Spleen (tissue), 7 donors: Measurements from ENCODE around the gene AURKAIP1.

Experiments
- POLR2A ChIP-seq, 3 donors: fragments of 450-650 bp; IDR thresholded peaks; one replicate each; pipeline ENCODE4 v1.5.1; 2017; ENCODE audit warnings: antibody characterized with exemption in 3 of 3, mild to moderate bottlenecking in 1 of 3
- POLR2AphosphoS5 ChIP-seq, 3 donors: sonication (generic); formaldehyde crosslinking; IDR thresholded peaks; one replicate each; pipeline ENCODE4 v1.5.1; 2017; ENCODE audit warnings: antibody characterized with exemption in 3 of 3
- TF ChIP-seq, protein P1 (sequence below), 11 experiments: fragments of 200-600 bp in 7 of 11; fragments of 450-650 bp in 4 of 11; sonication (generic) in 4 of 11; IDR thresholded peaks in 8 of 11; conservative IDR thresholded peaks in 3 of 11; 1 replicate in 7 of 11; 2 replicates in 4 of 11; pipeline versions ENCODE4 v1.4.0 to v1.8.0; 2016 to 2021; ENCODE audit warnings: antibody characterized with exemption in 11 of 11, inconsistent platforms in 4 of 11, mild to moderate bottlenecking in 1 of 11
- donor health status: DM: no; HTN: no; CAD: no; lungs with moderate emphysema.
- donor health status: DM: no; HTN: no; CAD: no.
- donor health status: DM: no; HTN: no; CAD: no.

DNA sequence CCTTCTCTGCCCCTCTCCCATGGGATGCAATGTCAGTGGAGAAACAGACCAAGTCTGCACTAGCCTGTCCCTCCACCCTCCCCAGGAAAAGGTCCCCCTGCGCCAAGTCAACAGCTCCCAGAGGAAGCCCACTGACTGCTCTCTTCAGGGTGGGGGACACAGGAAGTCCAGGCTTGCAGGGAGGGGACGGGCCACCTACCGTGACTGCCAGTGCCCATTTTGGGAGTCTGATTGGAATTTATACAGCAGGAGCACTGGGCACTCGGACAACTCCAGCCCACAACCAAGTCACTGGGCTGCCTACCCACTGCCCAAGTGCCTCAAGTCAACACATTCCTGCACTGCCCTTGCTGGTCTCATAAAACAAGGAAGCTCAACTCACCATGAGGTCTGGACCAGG lies 18.0 kb upstream of the AURKAIP1 start:
- TF ChIP-seq, protein P1, sequence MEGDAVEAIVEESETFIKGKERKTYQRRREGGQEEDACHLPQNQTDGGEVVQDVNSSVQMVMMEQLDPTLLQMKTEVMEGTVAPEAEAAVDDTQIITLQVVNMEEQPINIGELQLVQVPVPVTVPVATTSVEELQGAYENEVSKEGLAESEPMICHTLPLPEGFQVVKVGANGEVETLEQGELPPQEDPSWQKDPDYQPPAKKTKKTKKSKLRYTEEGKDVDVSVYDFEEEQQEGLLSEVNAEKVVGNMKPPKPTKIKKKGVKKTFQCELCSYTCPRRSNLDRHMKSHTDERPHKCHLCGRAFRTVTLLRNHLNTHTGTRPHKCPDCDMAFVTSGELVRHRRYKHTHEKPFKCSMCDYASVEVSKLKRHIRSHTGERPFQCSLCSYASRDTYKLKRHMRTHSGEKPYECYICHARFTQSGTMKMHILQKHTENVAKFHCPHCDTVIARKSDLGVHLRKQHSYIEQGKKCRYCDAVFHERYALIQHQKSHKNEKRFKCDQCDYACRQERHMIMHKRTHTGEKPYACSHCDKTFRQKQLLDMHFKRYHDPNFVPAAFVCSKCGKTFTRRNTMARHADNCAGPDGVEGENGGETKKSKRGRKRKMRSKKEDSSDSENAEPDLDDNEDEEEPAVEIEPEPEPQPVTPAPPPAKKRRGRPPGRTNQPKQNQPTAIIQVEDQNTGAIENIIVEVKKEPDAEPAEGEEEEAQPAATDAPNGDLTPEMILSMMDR (IDR thresholded peaks at IDR 0.05 in 8 of 11, conservative IDR thresholded peaks at IDR 0.05 in 3 of 11), result no peak
- TF ChIP-seq POLR2A (IDR thresholded peaks at IDR 0.05) (no peak), POLR2AphosphoS5 (IDR thresholded peaks at IDR 0.05) (peak in 1 of 3 donors; percentile 12)
